Cerebellar nuclear complex (tissue), 1 donor: Measurements from ENCODE around the gene SMDT1.
"Not testable (repeated sequence)": the region's sequence is repeated elsewhere in the genome, so short reads cannot be mapped to it uniquely, and the experiment has no call there.

Experiments
- DNase-seq, 2 experiments: peaks; one replicate each; lab custom pipeline; 2025; lab: John Stamatoyannopoulos, UW

Gene SMDT1

DNA sequence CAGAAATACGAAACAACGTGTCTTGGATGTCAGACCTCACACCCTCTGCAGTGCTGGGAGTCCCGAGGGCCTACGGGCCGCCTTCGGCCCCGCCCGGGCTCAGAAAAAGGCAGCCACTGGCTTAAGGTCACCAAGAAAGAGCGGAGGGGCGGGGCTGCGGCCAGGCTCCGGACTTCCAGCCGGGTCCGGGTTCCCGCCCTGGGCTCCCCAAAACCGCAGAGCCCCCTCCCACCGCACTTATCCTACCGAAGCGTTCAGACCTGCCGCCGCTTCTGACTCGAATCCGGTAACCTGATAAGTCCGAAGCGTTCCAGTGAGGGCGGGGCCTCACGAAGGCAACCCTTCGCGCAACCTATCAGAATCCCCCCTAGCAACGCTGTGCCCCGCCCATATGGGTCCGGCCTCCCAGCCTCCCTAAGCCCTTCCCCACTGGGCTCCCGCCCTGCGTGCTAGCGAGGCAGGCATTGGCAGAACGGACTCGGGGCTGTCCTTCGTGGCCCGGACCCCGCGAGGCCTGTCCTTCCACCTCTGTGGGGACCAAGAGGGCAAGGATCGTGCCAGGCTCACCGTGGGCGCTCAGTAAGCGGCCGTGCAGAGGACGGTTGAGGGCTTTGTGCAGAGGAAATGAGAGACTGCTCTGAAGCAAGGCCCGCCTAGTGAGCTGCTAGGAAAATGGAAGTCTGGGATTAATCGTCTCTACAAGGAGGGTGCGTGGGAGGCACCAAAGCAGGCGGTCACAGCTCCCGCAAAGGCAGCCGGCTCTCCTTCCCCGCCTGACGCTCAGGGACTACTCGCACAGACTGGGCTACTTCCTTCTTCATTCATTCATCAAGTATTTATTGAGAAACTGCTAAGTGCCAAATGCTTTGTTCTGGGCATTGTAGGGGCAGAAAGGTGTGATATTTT, 8.7 kb upstream of the SMDT1 start, which contains the start of gene NAGA:
NAGA (minus strand) TSS at position 296 of the 906 bp plus-strand sequence. CDS start 515 bp downstream, outside the sequence.
- DNase-seq: peak; percentile 83 to 97

DNA sequence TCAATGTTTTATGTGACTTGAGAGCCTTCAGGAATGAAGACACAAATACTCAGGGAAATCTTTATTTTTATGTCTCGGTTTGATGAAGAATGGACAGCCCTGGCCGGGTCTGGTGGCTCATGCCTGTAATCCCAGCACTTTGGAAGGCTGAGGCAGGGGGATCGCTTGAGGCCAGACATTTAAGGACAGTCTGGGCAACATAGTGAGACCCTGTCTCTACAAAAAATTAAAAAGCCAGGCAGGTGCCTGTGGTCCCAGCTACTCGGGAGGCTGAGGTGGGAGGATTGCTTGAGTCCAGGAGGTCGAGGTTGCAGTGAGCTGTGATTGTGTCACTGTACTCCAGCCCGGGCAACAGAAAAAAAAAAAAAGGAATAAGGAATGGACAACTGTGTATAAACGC, 8.0 kb upstream of the SMDT1 start:
- DNase-seq: not testable (repeated sequence)

DNA sequence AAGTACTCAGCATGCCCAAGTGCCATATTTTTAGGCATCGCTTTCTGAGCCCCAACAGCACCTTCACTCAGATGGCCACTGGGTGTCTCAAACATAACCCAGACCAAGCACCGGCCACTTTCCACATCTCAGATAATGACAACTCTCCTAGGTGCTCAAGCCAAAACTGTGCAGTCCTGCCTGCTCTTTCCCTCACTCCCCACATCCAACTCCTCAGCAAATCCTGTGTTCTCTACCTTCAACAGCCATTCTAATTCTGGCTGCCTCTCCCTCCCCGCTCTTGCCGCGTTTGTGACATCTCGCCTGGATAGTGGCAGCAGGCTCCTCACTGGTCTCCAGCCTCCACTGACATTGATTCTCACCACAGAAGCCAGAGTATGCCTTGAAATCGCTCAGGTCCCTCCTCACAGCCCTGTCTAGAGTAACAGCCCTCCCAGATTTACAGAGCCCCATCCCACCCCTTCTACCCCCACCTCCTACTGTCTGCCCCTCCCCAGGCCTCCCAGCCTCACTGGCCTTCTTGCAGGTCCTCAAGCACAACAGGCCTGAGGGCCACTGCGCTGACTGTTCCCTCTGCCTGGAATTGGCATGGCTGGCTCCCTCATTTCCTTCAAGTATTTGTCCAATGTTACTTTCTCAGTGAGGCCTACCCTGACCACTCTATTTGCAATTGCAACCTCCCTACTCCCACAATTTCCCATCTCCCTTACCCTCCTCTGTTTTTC, 6.7 kb upstream of the SMDT1 start:
- no peak for DNase-seq

DNA sequence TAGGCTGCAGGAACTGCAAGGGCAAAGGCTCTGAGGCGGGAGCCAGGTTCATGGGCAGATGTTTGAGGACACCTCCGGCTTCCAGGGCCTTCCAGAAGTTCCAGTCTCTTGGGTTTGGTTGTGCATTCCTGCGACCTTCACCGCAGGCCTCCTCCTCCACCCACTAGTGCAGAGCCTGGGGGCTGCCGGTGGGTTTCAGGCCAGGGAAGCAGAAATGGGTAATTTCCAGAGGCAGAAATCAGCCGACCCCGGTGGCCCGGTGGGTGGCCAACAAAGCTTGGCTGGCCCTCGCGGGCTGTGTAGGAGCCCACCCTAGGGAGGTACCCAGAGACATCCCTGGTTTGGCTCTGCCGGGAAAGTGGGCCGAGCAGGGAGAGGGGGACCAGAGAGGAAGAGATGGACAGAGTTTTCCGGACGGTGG, 5.9 kb upstream of the SMDT1 start:
- no peak for DNase-seq

DNA sequence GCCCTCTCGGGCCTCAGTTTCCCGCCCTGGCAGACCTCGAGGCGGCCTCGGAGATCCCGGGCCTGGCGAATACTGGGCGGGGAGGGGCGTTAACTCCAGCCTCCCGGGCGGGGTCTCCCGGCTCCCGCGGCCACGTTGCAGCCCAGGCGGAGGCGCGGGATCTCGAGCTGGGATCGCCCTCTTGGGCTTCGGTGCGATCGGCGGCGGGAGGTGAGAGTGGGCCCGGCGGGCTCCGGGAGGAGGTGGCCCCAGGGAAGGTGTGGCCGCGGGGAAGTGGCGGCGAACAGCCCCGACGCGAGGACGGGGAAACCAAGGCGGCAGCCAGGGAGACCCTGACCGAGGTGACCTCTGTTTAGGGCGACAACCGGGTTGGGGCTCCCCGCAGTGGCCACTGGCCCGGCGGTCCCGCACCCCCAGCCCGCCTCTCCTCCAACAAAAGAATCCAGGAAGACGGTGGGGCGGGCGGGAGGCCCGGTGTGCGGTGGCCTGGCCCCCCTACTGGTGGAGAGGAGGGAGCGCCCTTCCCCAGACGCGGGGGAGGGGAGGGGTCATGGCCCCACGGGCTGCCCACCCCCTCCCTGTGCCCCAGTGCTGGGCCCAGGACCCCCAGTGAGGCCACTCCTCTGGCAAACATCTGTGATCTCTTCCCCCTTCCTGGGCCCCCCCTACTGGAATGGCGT, 5.2 kb upstream of the SMDT1 start, which contains the start of gene PHETA2:
PHETA2 (plus strand) TSS at position 117 of the 680 bp plus-strand sequence. CDS start 3,046 bp downstream, outside the sequence.
- DNase-seq: no peak

DNA sequence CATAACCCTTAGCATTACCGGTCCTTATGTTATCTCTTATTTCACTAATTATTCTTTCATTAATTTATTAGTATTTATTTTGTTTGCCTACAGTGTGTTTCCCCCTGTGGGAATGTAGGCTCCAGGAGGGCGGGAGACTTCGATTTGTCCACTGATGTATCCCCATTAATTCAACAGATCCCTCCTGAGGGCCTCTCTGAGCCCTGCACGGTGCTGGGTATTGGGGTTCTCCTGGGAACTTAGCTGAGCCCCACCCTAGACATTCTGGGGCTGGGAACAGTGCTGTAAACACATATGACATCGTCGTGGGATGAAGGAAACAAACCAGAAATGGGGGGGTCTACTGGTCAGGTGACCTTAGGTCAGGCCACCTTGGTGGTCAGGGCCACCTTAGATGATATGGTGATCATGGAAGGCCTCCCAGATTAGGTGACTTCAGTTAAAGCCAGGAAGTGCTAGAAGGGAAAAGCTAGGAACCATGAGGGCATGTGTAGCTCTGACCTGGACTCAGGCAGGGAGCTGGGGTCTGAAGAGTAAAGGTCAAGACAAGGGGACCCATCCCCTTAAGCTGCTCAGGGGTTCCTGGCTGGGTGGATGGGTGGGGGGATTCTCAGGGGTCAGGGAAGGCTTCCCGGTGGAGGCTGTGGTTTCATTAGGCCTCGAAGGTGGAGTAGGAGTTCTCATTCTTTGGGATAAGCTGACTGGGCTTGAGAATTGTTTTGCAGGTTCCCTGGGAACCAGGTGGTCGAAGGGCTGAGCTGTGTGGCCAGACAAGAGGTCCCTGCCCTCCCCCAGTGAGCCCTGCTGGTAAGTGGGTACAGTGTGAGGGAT, 4.4 kb upstream of the SMDT1 start:
- no peak for DNase-seq

DNA sequence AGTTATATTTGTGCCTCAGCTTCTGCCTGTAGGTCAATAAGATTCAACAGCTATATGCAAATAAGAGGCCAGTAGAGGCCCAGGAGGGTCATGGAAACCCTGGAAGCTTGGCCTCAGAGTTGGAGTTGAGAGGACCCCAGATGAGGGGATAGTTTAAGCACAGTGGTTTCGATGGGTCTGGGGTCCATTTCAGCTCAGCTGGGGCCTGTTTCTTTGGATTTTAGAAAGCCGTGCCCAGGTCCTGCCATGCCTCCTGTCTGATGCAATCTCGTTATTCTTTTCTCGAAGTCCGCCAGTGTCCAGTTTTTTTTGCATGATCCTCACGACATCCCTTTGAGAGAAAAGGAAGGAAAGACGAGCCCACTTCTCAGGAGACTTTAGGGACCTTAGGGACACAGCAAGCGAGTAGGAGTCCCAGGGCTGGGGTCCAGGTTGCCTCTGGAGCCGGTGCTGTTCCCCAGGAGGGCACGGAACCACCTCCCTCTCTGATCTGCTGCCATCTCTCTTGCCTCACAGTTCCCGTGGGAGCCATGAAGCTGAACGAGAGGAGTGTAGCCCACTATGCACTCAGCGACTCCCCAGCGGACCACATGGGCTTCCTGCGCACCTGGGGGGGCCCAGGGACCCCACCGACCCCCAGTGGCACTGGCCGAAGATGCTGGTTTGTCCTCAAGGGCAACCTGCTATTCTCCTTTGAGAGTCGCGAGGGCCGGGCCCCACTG, 2.6 kb upstream of the SMDT1 start:
- no peak for DNase-seq

DNA sequence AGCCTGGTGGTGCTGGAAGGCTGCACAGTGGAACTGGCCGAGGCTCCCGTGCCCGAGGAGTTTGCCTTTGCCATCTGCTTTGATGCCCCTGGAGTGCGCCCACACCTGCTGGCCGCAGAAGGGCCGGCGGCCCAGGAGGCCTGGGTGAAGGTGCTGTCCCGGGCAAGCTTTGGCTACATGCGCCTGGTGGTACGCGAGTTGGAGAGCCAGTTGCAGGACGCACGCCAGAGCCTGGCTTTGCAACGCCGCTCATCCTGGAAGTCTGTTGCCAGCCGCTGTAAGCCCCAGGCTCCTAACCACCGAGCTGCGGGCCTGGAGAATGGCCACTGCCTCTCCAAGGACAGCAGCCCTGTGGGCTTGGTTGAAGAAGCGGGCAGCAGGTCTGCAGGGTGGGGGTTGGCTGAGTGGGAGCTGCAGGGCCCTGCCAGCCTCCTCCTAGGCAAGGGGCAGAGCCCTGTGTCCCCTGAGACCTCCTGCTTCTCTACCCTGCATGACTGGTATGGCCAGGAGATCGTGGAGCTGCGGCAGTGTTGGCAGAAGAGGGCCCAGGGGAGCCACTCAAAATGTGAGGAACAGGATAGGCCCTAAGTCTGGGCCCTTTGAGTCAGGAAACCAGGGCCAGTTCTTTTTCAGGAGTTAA, 1.9 kb upstream of the SMDT1 start:
- peak in 1 of 2 experiments; percentile 9 for DNase-seq

DNA sequence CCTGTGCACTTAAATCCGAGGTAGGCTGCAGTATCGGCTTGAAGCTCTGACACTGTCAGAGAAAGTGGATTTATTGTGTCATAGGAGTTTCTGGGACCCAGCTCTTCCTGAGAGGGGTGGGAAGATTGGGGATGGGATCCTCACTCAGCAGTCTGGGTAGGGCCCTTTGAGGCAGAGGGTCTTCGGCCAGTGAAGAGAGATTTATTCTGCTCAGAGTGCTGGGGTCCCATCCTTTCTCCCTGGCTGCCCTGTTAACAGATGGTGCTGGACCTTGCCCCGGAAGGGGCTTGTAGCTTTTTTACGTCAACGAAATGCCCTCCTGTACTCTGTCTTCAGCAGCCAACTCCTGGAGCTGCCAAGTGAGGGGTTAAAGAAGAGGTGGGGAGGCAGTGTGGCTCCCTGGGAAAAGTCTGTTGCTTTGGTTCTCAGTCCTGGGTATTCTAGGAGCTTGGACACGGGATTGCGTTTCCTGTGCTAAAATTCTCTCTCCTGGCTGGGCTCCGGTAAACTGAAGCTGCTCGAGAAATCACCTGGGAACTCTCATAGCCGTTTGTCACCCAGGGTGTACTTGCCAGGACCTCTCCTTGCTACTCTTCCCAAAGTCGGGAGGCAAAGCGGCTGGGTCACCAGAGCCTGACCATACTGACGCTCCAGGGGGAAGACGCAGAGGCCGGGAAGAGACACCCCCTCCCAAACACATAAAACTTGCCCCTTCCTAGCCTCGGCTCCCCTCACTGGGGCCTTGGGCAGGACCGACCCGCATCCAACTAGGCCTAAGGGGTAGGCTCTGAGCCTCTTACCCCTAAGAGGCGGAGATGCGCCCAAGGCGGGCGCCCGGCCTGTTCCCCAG, 806 bp upstream of the SMDT1 start:
- no peak for DNase-seq

DNA sequence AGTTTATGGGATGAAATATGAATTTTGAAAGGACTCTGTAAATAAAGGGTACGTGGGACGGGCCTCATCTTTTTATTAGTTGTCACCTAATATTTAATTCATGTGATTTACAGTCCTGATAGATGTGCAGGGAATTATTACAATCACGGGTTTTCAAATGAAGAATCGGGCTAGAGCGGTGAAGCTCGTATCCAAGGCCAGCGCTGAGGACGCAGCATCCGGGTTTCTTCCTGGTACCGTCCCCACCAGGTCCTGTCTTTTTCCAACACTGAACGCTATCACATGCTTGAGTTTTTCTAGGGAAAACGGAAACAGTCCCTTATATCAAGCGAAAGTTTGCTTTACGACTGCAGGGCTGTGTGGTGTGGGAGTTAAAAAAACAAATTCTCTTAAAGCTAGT, 787 bp downstream of the SMDT1 start:
- DNase-seq: no peak

DNA sequence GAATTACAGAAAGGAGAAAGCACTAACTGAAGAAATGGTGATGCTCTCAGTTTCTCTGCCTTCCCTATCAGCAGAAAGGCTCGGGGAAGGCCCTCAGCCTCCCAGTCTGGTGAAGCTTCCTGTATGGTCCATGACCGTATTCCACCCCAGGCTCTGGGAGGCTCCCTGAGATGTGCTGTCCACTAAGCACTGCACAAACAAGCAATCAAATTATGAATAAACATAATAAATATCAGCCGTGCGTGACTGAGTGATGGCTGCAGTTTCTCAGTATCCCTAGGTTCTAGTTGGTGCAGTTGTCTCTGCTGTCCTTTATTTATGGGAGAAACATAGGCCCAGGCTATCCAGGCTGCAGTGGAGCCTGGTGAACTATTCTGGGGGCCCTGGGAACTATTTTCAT, 3.6 kb downstream of the SMDT1 start:
- no peak for DNase-seq

DNA sequence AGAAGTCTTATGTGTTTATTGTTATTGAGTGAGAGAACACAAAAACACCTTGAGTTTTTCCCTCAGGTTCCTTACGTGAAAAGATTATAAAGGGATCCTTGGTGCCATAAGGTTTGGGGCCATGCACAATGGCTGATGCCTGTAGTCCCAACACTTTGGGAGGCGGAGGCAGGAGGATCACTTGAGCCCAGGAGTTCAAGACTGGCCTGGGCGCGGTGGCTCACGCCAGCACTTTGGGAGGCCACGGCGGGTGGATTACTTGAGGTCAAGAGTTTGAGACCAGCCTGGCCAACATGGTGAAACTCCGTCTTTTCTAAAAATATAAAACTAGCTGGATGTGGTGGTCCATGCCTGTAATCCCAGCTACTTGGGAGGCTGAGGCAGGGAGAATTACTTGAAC, 5.4 kb downstream of the SMDT1 start:
- DNase-seq: no peak

DNA sequence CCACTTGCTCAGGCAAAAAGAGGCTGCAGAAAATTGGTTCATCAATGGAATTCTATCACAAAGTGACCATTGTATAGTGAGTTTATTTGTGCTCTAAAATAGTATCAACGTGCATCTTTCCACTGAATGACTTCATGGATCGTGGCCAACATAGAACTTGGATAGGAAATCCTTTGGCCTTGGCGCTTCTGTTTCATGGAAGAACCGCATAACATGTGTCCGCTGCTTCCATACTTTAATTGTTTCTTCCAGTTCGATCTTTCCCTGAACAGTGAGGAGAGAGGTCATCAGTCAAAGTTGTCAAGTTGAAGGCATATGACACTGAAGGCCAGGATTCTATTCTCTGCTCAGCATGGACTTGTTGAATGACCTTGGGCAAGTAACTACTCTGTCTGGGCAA, 6.6 kb downstream of the SMDT1 start:
- DNase-seq: no peak

DNA sequence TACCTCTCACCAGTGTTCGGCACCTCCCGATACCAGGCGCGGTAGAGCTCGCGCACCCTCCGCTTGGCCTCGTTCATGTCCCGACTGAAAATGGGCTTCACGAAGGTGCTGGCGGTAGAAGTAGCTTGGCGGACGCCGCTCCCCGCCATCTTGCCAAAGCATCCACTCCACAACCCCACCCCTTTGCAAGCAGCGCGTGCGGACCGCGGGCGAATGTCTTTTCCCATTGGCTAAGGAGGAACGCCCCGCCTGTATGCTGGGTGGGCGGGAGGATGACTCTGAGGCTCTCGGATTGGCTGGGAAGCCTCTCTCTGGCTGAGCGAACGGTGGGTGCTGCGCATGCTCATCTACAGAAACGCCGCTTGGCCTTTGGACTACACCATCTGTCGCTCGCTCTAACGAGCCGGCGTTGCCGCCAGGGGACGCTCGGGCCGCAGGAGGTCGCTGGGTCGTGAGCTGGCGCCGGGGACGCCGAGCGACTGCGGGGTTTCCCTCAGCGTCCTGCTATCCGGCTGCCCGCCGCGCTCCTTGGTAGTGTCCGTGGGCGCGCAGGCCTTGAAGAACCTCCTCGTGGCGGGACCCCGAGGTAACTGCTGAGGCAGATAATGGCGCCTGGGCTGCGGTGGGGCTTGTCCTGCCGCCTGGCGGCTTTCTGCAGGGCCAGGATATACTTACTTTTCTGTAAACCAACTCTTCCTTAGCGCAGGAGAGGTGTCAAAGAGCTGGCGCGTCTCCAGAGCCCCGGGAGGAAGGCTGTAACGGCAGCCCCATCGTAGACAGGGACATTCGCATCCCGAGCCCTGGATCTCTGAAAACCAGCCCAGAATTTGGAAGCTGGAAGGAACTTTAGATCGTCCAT, 11.3 kb downstream of the SMDT1 start, which contains the start of gene NDUFA6:
NDUFA6 (minus strand) TSS at position 177 of the 859 bp plus-strand sequence; CDS start at position 149, 28 bp downstream.
- peak; percentile 92 to 98 for DNase-seq

DNA sequence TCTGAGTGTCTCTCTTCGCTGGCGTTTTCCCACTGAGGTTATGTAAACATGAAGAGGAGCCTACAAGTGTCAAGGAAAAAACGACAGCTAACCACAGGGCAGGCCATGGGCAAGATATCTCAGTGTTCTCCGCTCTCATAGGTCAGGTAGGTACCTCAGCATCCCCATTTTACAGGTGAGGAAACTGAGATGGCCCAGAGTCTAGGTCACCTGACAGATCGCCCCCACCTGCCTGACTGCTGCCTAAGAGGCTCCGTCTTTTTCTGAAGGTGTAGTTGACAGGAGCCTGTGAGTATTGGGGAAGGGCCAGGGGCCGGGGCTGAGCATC, 11.9 kb downstream of the SMDT1 start:
- DNase-seq: no peak

DNA sequence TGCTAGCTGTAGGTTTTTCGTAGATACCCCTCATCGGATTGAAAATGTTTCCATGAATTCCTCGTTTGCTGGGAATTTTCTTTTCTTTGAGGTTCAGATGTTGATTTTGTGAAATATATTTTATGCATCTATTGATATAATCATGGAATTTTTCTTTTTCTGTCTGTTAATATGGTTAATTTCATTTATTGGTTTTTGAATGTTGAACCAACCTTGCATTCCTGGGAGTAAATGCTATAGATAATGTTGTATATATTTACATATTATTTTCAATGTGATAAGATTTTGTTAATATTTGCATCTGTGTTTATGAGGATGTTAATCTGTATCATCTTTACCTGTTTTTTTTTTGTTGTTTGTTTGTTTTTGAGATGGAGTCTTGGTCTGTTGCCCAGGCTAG, 21.7 kb downstream of the SMDT1 start:
- DNase-seq: no peak

DNA sequence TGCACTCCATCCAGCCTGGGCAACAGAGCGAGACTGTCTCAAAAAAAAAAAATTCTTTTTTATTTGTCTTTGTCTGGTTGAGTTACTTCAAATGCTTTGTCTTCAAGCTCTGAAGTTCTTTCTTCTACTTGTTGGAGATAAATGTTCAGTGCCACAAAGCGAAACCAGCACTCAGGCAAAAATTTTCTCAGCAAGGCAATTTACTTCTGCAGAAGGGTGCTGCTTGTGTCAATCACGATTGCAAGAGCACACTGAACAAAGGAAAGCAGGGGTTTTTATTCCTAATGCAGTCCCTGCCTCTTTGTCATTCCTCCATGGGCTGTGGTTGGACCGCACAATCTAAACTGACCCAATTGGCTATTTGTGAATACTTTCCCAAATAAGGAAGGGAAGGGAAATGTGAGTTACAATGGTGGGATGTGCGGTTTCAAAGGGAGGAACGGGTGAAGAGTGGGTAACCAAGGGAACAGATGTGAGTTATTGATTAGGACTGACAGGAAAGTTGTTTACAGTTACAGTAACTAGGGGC, 24.9 kb downstream of the SMDT1 start:
- not testable (repeated sequence) for DNase-seq

DNA sequence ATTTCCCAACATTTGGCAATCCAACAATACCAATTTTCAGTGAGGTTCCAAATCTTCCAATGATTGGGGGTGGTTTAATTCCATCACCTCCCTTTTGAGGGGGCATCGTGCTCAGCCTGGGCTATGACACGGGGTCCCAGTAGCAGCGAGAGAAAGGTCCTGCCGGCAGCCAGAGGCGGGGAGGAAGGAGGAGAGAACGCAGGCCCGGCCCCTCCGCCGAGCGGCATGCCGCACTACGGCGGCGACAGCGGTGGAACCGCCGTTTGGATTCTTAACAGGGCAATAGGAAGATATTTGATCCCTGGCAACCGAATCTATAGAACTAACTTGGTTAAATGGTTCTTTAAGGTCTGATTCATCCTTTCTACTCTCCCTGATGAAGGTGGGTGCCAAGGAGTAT, 29.3 kb downstream of the SMDT1 start:
- DNase-seq: no peak
